ENCODE results near the gene YPEL5.

Gene YPEL5

GRCh38 chr2:30178618-30179434 lies 32.0 kb downstream of the YPEL5 start:
- no peak overlapping the region for H3K27ac ChIP-seq
- no peak for TF ChIP-seq CTCF (conservative IDR thresholded peaks at IDR 0.05)

GRCh38 chr2:30179536-30179935 lies 32.7 kb downstream of the YPEL5 start:
- H3K27ac ChIP-seq: no peak overlapping the region

GRCh38 chr2:30180226-30180625 lies 33.4 kb downstream of the YPEL5 start:
- TF ChIP-seq CTCF (conservative IDR thresholded peaks at IDR 0.05): no peak
- no peak overlapping the region for H3K27ac ChIP-seq

More at GRCh38 chr2:30179536-30179935, 32.7 kb downstream of the YPEL5 start:
- TF ChIP-seq CTCF (conservative IDR thresholded peaks at IDR 0.05): no peak

GRCh38 chr2:30181176-30181575 lies 34.4 kb downstream of the YPEL5 start:
- TF ChIP-seq CTCF (conservative IDR thresholded peaks at IDR 0.05): no peak
- no peak overlapping the region for H3K27ac ChIP-seq

- H3K27ac ChIP-seq: no peak overlapping the region
- no peak for TF ChIP-seq CTCF (conservative IDR thresholded peaks at IDR 0.05)
Observed at GRCh38 chr2:30184035-30184434, 37.2 kb downstream of the YPEL5 start.

GRCh38 chr2:30185178-30185577 lies 38.4 kb downstream of the YPEL5 start:
- TF ChIP-seq CTCF (conservative IDR thresholded peaks at IDR 0.05): no peak
- no peak overlapping the region for H3K27ac ChIP-seq

GRCh38 chr2:30188292-30188691 lies 41.5 kb downstream of the YPEL5 start:
- no peak for TF ChIP-seq CTCF (conservative IDR thresholded peaks at IDR 0.05)
- no peak overlapping the region for H3K27ac ChIP-seq
